Transverse colon (tissue), 4 donors: Measurements from ENCODE around the gene AJAP1.

Experiments
- CTCF ChIP-seq, 5 experiments: fragments of 200-600 bp in 3 of 5; fragments of 450-650 bp in 2 of 5; sonication (generic) in 3 of 5; IDR thresholded peaks; 1 replicate in 2 of 5; 2 replicates in 3 of 5; pipeline ENCODE4 v1.5.1; 2016 to 2017; ENCODE audit warnings: antibody characterized with exemption in 5 of 5, inconsistent platforms in 3 of 5, mild to moderate bottlenecking in 2 of 5, moderate library complexity in 1 of 5
- POLR2A ChIP-seq: fragments of 450-650 bp; IDR thresholded peaks from one replicate; pipeline ENCODE4 v1.6.1; 2016; ENCODE audit warnings: antibody characterized with exemption, mild to moderate bottlenecking, moderate library complexity
- POLR2AphosphoS5 ChIP-seq, 3 donors: sonication (generic); formaldehyde crosslinking; IDR thresholded peaks; one replicate each; pipeline ENCODE4 v1.6.1; 2016; ENCODE audit warnings: antibody characterized with exemption in 3 of 3

- TF ChIP-seq POLR2AphosphoS5 (IDR thresholded peaks at IDR 0.05) (no peak), CTCF (IDR thresholded peaks at IDR 0.05) (no peak), POLR2A (no peak)
These were observed 55.2 kb downstream of the AJAP1 start for GRCh38 chr1:4709641-4710040.
